Heart left ventricle (tissue), 16 donors: ENCODE results near the gene CDH23. TPM values are rescaled to one million over a fixed set of nuclear protein-coding genes. Genes with fewer than 3 reads are reported as not detected.

Experiments
- ATAC-seq, 4 donors: fragments of 200-7000 bp; cut with Tn5 transposase; one replicate each; pipeline ENCODE4 v1.9.1; 2020 to 2022; ENCODE audit warnings: moderate library complexity in 4 of 4, mild to moderate bottlenecking in 3 of 4, moderate number of reproducible peaks in 1 of 4
- DNase-seq, 5 donors: peaks; one replicate each; pipeline ENCODE4 v3.0.0-alpha.2; 2020
- H3K27ac ChIP-seq, 12 donors: fragments of 200-600 bp; sonication (generic) in 4 of 12; one replicate each; pipeline versions ENCODE4 v1.5.0 to v1.8.0; 2016 to 2022; ENCODE audit warnings: mild to moderate bottlenecking in 2 of 12
- H3K27me3 ChIP-seq, 9 donors: fragments of 200-600 bp; sonication (generic) in 2 of 9; one replicate each; pipeline versions ENCODE4 v1.5.1 to v1.8.0; 2016 to 2022; ENCODE audit warnings: mild to moderate bottlenecking in 3 of 9
- H3K36me3 ChIP-seq, 9 donors: fragments of 200-600 bp; sonication (generic) in 2 of 9; one replicate each; pipeline versions ENCODE4 v1.5.0 to v1.8.0; 2018 to 2022; ENCODE audit warnings: mild to moderate bottlenecking in 2 of 9
- H3K4me1 ChIP-seq, 12 donors: fragments of 200-600 bp; sonication (generic) in 4 of 12; one replicate each; pipeline versions ENCODE4 v1.5.0 to v1.8.0; 2016 to 2022; ENCODE audit warnings: mild to moderate bottlenecking in 3 of 12
- H3K4me3 ChIP-seq, 12 donors: fragments of 200-600 bp; sonication (generic) in 4 of 12; one replicate each; pipeline versions ENCODE4 v1.5.0 to v1.8.0; 2017 to 2022; ENCODE audit warnings: mild to moderate bottlenecking in 9 of 12, moderate library complexity in 4 of 12
- H3K9me3 ChIP-seq, 12 donors: fragments of 200-600 bp; sonication (generic) in 4 of 12; one replicate each; pipeline versions ENCODE4 v1.5.0 to v1.8.0; 2016 to 2022; ENCODE audit warnings: mild to moderate bottlenecking in 1 of 12
- POLR2A ChIP-seq, 2 donors: fragments of 450-650 bp; IDR thresholded peaks; one replicate each; pipeline ENCODE4 v1.6.1; 2017; ENCODE audit warnings: antibody characterized with exemption in 2 of 2, mild to moderate bottlenecking in 2 of 2, moderate library complexity in 2 of 2
- WGBS, 4 donors: extraction: QIAGEN DNeasy Blood & Tissue Kit in 2 of 4; methylation state at CpG; one replicate each; pipeline versions ENCODE4 v1.1.5 to v1.1.7; 2013 to 2018; 5-methylcytosine and 5-hydroxymethylcytosine counted together
- intact Hi-C, 10 donors: fragments of 100-400 bp; cut with DNase I; formaldehyde crosslinking; loops; one replicate each; pipeline versions ENCODE4 v1.11.1 to v1.14.2; 2022
- polyA plus RNA-seq, 2 donors: library from polyadenylated mRNA; stranded (reverse); fragments of 200-250 nt; gene quantifications; one replicate each; pipeline ENCODE4 v1.2.3, GENCODE V29; 2013
- total RNA-seq, 9 donors: library from RNA; depleted of rRNA in 2 of 9; stranded (reverse); fragments of >200 nt in 2 of 9; fragmentation: NEBNext Ultra II Directional in 3 of 9; extraction: Animal tissue kit (Norgen Biotek cat#: 25700) in 3 of 9; gene quantifications; one replicate each; pipeline versions ENCODE4 v1.1.0 to v1.2.4, GENCODE V29; 2016 to 2023
- TF ChIP-seq, protein P1 (sequence below), 12 donors: fragments of 200-600 bp; sonication (generic) in 4 of 12; IDR thresholded peaks; one replicate each; pipeline versions ENCODE4 v1.5.0 to v1.8.0; 2018 to 2022; ENCODE audit warnings: antibody characterized with exemption in 12 of 12, mild to moderate bottlenecking in 5 of 12
- donor health status: ischemic (EF 13 %, LVEDD 7.1; RV severe dilation, severe dysfunction).
- donor health status: healthy with polysubstance abuse.
- donor health status: DM: no; HTN: yes; CAD: no.
- donor health status: DM: no; HTN: no; CAD: no.
- donor health status: ischemic (EF 25% LVEDD 6.9; RV normal size, moderate dysfunction).
- donor health status: ischemic (EF 25% LVEDD 5.7; RV mildly dilated, moderate dysfunction).
- donor health status: healthy.
- donor health status: DM: yes; HTN: yes; CAD: no.
- donor health status: ischemic (EF 35%, LVEDD 5.7; RV mildly dilated, moderate dysfunction).
- donor health status: nonischemic (EF 11% LVEDD 7.7; RV severe dilation, severe dysfunction).
- donor health status: DM: yes; HTN: yes; CAD: no.
- donor health status: PGD.
- donor health status: ischemic (EF 29% LVEDD 5.4; RV normal size, mild dysfunction).
- donor health status: nonischemic (EF 23%, LVEDD 6.1; RV moderate dilation, normal function).

Gene CDH23
- total and polyA plus RNA-seq, 11 donors: 1.2 to 8.6 (median 3.9) TPM

GRCh38 chr10:71712572-71713134 lies 315.9 kb downstream of the CDH23 start:
- WGBS, 4 donors: 68 to 74% (median 70%) methylated on average over 14 to 17 of the region's 17 CpGs
- H3K27ac ChIP-seq: peak overlapping the region; percentile 82 to 96 (median 91)
- H3K27me3 ChIP-seq: no peaks in the 10 kb centered on the region
- no peaks in the 10 kb centered on the region for H3K9me3 ChIP-seq
- no peak overlapping the region for H3K4me3 ChIP-seq
- no peaks in the 10 kb centered on the region for H3K36me3 ChIP-seq
- peak in 2 of 5 donors; percentile 29 to 43 for DNase-seq
- intact Hi-C loops: loop anchor here in 7 of 10 donors (1.0 to 5.0 kb wide), 5 partner anchors 34 to 60 kb away; partner anchors contain the start of gene VSIR (in 6 of the 7)
- no peak for TF ChIP-seq POLR2A (IDR thresholded peaks at IDR 0.05)
- peaks cover 8 to 66% (median 45%) of the 10 kb centered on the region in 12 donors for H3K4me1 ChIP-seq
- ATAC-seq: peak in 1 of 4 donors; percentile 8

DNA sequence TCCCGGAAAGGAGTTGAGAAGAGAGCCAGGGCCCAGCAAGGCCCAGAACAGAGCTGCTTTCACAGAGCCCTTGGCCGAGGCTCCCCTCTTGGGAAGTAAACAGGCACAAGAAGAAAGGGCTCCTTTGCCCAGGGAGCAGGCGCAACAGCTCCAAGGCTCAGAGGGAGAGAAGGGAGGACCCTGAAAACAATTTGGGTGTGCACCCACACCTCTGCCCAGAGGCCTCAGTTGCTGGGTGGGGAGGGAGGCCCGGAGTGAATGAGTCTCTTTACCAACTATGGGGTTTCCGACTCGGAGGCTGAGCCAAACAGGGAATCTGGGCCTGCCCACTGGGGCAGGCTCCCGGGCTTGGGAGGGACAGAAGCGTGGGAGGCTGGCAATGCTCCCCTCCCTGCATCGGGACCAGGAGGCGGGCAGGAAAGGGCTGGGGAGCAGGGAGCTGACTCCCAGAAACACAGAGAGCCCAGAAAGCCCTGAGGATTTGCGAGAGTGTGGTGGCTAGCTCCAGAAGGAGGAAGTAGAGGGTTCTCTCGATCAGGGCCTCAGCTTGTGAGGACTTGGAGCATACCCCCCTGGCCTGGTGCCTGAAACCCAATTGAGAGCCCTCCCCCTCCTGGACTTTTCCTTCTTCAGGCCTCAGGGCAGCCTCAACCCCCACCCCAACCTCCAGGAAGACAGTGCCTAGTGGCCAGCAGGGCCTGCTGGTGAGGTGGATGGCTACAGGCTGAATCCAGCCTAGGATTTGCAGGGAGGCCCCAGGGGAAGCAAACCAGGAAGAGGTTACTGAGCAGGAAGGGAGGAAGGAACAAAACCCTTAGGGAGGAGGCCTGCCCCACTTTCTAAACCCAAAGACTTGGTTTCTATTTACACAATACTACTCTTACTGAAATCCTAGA lies 316.7 kb downstream of the CDH23 start:
- intact Hi-C loops: loop anchor here in 7 of 10 donors (1.0 to 5.0 kb wide), 5 partner anchors 33 to 59 kb away; partner anchors contain the start of gene VSIR (in 6 of the 7)
- peaks cover 8 to 65% (median 46%) of the 10 kb centered on the region in 12 donors for H3K4me1 ChIP-seq

GRCh38 chr10:71714031-71714410 lies 317.3 kb downstream of the CDH23 start:
- Histone ChIP-seq H3K27ac (peak overlapping the region; percentile 82 to 96 (median 91)), H3K36me3 (no peaks in the 10 kb centered on the region), H3K27me3 (no peaks in the 10 kb centered on the region), H3K4me3 (peak overlapping the region in 2 of 12 donors; percentile 1 to 23), H3K9me3 (no peaks in the 10 kb centered on the region), H3K4me1 (peaks cover 8 to 68% (median 50%) of the 10 kb centered on the region in 12 donors)
- intact Hi-C loops: loop anchor here in 4 of 10 donors (5.0 kb wide), 2 partner anchors 33 to 58 kb away; partner anchors contain the start of gene VSIR (in 4 of the 4)
- TF ChIP-seq POLR2A (IDR thresholded peaks at IDR 0.05): no peak
- TF ChIP-seq, protein P1, sequence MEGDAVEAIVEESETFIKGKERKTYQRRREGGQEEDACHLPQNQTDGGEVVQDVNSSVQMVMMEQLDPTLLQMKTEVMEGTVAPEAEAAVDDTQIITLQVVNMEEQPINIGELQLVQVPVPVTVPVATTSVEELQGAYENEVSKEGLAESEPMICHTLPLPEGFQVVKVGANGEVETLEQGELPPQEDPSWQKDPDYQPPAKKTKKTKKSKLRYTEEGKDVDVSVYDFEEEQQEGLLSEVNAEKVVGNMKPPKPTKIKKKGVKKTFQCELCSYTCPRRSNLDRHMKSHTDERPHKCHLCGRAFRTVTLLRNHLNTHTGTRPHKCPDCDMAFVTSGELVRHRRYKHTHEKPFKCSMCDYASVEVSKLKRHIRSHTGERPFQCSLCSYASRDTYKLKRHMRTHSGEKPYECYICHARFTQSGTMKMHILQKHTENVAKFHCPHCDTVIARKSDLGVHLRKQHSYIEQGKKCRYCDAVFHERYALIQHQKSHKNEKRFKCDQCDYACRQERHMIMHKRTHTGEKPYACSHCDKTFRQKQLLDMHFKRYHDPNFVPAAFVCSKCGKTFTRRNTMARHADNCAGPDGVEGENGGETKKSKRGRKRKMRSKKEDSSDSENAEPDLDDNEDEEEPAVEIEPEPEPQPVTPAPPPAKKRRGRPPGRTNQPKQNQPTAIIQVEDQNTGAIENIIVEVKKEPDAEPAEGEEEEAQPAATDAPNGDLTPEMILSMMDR (IDR thresholded peaks at IDR 0.05): no peak
- ATAC-seq: no peak
- DNase-seq: no peak
- 56 to 69% (median 65%) methylated on average over 4 of the region's 4 CpGs for WGBS, 4 donors

More for the DNA sequence above, 316.7 kb downstream of the CDH23 start:
- H3K27me3 ChIP-seq: no peaks in the 10 kb centered on the region
- no peaks in the 10 kb centered on the region for H3K9me3 ChIP-seq
- WGBS, 4 donors: 27 to 52% (median 39%) methylated on average over 12 of the region's 12 CpGs
- ATAC-seq: peak; percentile 65 to 87 (median 84)
- TF ChIP-seq, protein P1 (IDR thresholded peaks at IDR 0.05): peak in 4 of 12 donors; percentile 17 to 28 (median 22)
- peak in 1 of 2 donors; percentile 36 for TF ChIP-seq POLR2A (IDR thresholded peaks at IDR 0.05)
- peak overlapping the region; percentile 82 to 96 (median 91) for H3K27ac ChIP-seq
- H3K4me3 ChIP-seq: peak overlapping the region in 3 of 12 donors; percentile 1 to 23 (median 5)
- peak; percentile 84 to 91 (median 88) for DNase-seq
- H3K36me3 ChIP-seq: no peaks in the 10 kb centered on the region

DNA sequence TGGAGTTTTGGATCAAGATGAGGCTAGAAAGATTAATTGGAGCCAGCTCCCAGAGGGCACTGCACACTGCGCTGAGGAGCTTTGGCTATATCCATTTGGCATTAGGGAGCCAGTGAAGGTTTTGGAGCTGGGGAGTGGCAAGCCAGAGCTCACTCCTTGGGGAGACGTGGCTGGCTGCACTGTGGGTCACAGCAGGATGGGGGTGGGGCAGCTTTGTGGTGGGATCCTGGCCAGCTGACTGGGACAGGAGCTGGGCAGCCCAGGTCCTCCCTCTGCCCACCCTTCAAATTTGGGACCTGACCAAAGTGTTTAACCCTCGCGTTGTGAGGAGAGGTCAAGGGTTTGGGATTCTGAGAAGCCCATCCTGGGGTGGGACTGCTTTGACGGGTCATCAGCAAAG lies 317.9 kb downstream of the CDH23 start:
- intact Hi-C loops: loop anchor here in 4 of 10 donors (5.0 kb wide), 2 partner anchors 33 to 58 kb away; partner anchors contain the start of gene VSIR (in 4 of the 4)
- peak overlapping the region in 2 of 12 donors; percentile 13 to 23 for H3K4me3 ChIP-seq
- peak overlapping the region; percentile 82 to 96 (median 91) for H3K27ac ChIP-seq
- H3K27me3 ChIP-seq: no peaks in the 10 kb centered on the region
- ATAC-seq (no peak), DNase-seq (no peak)
- TF ChIP-seq POLR2A (IDR thresholded peaks at IDR 0.05): no peak
- TF ChIP-seq, protein P1 (IDR thresholded peaks at IDR 0.05): no peak
- H3K9me3 ChIP-seq: no peaks in the 10 kb centered on the region
- H3K4me1 ChIP-seq: peaks cover 8 to 72% (median 53%) of the 10 kb centered on the region in 12 donors
- WGBS, 4 donors: 58 to 78% (median 74%) methylated on average over 5 of the region's 5 CpGs
- no peaks in the 10 kb centered on the region for H3K36me3 ChIP-seq
